Ishikawa (cell line): ENCODE results near the gene ASCC1.

Experiments used
- CEBPB ChIP-seq: IDR thresholded peaks from 2 replicates; pipeline ENCODE4 v1.6.1; 2012
- CREB1 ChIP-seq: IDR thresholded peaks from 2 replicates; pipeline ENCODE4 v1.6.1; 2012; ENCODE audit warnings: low read depth
- EGR1 ChIP-seq: IDR thresholded peaks from 2 replicates; pipeline ENCODE4 v1.6.1; 2012
- EP300 ChIP-seq: IDR thresholded peaks from 2 replicates; pipeline ENCODE4 v1.6.1; 2012; ENCODE audit warnings: borderline replicate concordance
- FOXM1 ChIP-seq: IDR thresholded peaks from 2 replicates; pipeline ENCODE4 v1.6.1; 2012; ENCODE audit warnings: low read depth, borderline replicate concordance
- NFIC ChIP-seq: IDR thresholded peaks from 2 replicates; pipeline ENCODE4 v1.6.1; 2012
- RAD21 ChIP-seq: IDR thresholded peaks from 2 replicates; pipeline ENCODE4 v1.6.1; 2012; ENCODE audit warnings: low read depth
- TAF1 ChIP-seq: IDR thresholded peaks from 2 replicates; pipeline ENCODE4 v1.6.1; 2012; ENCODE audit warnings: low read depth, mild to moderate bottlenecking
- TCF12 ChIP-seq: IDR thresholded peaks from 2 replicates; pipeline ENCODE4 v1.6.1; 2012; ENCODE audit warnings: low read depth
- TEAD4 ChIP-seq: IDR thresholded peaks from 2 replicates; pipeline ENCODE4 v1.6.1; 2012
- YY1 ChIP-seq: IDR thresholded peaks from 2 replicates; pipeline ENCODE4 v1.6.1; 2012; ENCODE audit warnings: low read depth
- ZBTB7A ChIP-seq: IDR thresholded peaks from 2 replicates; pipeline ENCODE4 v1.6.1; 2012; ENCODE audit warnings: low read depth
- TF ChIP-seq, protein P1 (sequence below): IDR thresholded peaks from 2 replicates; pipeline ENCODE4 v1.6.1; 2012; ENCODE audit warnings: low read depth, mild to moderate bottlenecking
- TF ChIP-seq, protein P2 (sequence below): IDR thresholded peaks from 2 replicates; pipeline ENCODE4 v1.6.1; 2012
- TF ChIP-seq, protein P3 (sequence below): IDR thresholded peaks from 2 replicates; pipeline ENCODE4 v1.6.1; 2012

Gene ASCC1

DNA sequence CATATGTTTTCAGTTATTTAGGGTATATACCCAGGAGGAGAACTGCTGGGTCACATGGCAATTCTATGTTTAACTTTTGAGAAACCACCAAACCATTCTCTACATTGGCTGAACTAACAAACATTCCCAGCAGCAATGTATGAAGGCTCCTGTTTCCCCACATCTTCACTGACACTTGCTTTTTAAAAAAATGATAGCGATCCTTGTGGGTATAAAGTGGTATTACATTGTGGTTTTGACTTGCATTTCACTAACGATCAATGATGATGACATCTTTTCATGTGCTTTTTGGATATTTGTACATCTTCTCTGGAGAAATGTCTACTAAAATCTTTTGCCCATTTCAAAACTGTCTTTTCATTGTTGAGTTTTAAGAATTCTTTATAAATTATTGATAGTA lies 51.5 kb downstream of the ASCC1 start:
- no peak for TF ChIP-seq FOXM1
- TF ChIP-seq EGR1 = no peak

DNA sequence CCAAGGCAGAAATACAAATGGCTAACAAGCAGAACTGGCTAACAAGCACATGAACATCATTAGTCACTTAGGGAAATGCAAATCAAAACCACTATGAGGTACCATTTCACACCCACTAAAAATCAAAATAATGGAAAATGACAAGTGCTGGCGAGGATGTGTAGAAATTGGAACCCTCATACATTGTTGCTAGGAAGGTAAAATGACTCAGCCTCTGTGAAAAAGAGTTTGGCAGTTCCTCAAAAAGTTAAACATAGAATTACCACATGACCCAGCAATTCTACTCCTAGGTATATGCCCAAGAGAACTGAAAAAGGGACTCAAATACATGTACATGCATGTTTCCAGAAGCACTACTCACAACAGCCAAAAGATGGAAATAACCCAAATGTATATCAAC lies 53.1 kb downstream of the ASCC1 start:
- TF ChIP-seq TCF12 (no peak), NFIC (no peak), EP300 (no peak), ZBTB7A (no peak), CEBPB (no peak), YY1 (no peak), EGR1 (no peak)
- TF ChIP-seq, protein P1, sequence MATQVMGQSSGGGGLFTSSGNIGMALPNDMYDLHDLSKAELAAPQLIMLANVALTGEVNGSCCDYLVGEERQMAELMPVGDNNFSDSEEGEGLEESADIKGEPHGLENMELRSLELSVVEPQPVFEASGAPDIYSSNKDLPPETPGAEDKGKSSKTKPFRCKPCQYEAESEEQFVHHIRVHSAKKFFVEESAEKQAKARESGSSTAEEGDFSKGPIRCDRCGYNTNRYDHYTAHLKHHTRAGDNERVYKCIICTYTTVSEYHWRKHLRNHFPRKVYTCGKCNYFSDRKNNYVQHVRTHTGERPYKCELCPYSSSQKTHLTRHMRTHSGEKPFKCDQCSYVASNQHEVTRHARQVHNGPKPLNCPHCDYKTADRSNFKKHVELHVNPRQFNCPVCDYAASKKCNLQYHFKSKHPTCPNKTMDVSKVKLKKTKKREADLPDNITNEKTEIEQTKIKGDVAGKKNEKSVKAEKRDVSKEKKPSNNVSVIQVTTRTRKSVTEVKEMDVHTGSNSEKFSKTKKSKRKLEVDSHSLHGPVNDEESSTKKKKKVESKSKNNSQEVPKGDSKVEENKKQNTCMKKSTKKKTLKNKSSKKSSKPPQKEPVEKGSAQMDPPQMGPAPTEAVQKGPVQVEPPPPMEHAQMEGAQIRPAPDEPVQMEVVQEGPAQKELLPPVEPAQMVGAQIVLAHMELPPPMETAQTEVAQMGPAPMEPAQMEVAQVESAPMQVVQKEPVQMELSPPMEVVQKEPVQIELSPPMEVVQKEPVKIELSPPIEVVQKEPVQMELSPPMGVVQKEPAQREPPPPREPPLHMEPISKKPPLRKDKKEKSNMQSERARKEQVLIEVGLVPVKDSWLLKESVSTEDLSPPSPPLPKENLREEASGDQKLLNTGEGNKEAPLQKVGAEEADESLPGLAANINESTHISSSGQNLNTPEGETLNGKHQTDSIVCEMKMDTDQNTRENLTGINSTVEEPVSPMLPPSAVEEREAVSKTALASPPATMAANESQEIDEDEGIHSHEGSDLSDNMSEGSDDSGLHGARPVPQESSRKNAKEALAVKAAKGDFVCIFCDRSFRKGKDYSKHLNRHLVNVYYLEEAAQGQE = no peak

DNA sequence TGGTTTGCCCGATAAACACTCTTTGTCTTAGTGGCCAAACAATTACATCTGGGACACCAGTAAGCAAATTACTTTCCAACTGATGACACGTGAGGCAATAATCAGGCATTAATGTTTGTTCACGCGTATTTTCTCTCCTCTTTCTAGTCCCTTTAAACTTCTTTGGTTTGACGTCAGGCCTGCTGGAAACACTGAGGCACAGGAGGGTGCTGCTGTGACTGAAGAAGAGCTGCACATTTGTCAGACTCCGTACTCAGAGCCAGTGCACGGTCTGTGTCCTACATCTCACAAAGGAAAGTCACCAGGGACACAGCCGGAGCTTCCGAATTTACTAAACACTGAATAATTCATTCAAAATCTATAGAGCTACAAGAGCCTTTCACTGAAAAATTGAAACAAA lies 57.9 kb downstream of the ASCC1 start:
- no peak for TF ChIP-seq TEAD4
- no peak for TF ChIP-seq CEBPB
- TF ChIP-seq, protein P1 = no peak
- TF ChIP-seq YY1 = no peak
- TF ChIP-seq EGR1 = no peak
- TF ChIP-seq FOXM1 = no peak
- no peak for TF ChIP-seq TCF12
- no peak for TF ChIP-seq RAD21
- TF ChIP-seq NFIC = no peak
- TF ChIP-seq TAF1 = no peak
- TF ChIP-seq, protein P2, sequence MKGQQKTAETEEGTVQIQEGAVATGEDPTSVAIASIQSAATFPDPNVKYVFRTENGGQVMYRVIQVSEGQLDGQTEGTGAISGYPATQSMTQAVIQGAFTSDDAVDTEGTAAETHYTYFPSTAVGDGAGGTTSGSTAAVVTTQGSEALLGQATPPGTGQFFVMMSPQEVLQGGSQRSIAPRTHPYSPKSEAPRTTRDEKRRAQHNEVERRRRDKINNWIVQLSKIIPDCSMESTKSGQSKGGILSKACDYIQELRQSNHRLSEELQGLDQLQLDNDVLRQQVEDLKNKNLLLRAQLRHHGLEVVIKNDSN = no peak
- no peak for TF ChIP-seq EP300
- no peak for TF ChIP-seq ZBTB7A
- TF ChIP-seq CREB1 = no peak
- TF ChIP-seq, protein P3, sequence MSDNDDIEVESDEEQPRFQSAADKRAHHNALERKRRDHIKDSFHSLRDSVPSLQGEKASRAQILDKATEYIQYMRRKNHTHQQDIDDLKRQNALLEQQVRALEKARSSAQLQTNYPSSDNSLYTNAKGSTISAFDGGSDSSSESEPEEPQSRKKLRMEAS = no peak

DNA sequence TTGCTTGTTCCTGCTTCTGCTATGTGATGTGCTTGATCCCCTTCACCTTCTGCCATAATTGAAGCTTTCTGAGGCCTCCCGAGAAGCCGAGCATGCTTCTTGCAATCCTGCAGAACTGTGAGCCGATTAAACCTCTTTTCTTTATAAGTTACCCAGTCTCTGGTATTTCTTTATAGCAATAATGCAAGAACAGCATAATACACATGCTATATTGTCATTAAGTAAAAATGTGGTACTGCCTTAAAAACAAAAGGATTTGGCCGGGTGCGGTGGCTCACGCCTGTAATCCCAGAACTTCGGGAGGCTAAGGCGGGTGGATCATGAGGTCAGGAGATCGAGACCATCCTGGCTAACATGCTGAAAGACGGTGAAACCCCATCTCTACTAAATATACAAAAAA lies 59.9 kb downstream of the ASCC1 start:
- no peak for TF ChIP-seq CREB1
- no peak for TF ChIP-seq NFIC
- TF ChIP-seq TAF1 = no peak
- TF ChIP-seq TEAD4 = no peak
- no peak for TF ChIP-seq RAD21
- TF ChIP-seq ZBTB7A = no peak
- TF ChIP-seq EGR1 = no peak
- TF ChIP-seq FOXM1 = no peak
- TF ChIP-seq EP300 = no peak
- no peak for TF ChIP-seq YY1
- TF ChIP-seq, protein P2 = no peak
- no peak for TF ChIP-seq CEBPB

DNA sequence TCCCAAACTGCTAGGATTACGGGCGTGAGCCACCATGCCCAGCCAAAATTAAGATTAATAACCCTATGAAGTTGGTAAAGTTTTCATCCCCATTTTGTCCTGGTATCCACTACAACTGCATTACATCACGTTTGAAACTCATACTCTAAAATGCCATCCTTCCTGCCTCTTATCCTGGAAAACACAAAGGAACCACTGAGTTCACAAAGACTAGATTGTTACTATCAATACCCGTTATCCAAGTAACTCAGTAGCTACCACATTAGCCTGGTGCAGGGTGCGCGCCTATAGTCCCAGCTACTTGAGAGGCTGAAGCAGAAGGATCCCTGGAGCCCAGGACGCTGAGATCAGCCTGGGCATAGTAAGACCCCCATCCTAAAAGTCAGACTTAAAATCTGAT lies 63.8 kb downstream of the ASCC1 start:
- no peak for TF ChIP-seq TCF12
- TF ChIP-seq ZBTB7A = no peak
- TF ChIP-seq, protein P3 = no peak
- TF ChIP-seq, protein P1 = no peak
- TF ChIP-seq NFIC = no peak
- TF ChIP-seq FOXM1 = no peak
- no peak for TF ChIP-seq YY1
- no peak for TF ChIP-seq TAF1
- TF ChIP-seq EGR1 = no peak
- TF ChIP-seq TEAD4 = no peak
- no peak for TF ChIP-seq RAD21
- TF ChIP-seq CREB1 = no peak
- no peak for TF ChIP-seq EP300
- TF ChIP-seq, protein P2 = no peak
- TF ChIP-seq CEBPB = no peak
